A204.1 (cell line): Measurements from ENCODE around the gene FARS2.

Source experiments
- FAIRE-seq: peaks from 2 replicates; lab custom pipeline; 2012; peaks lifted over from hg19 to GRCh38; lab: Jason Lieb, UNC

The FARS2 gene

DNA sequence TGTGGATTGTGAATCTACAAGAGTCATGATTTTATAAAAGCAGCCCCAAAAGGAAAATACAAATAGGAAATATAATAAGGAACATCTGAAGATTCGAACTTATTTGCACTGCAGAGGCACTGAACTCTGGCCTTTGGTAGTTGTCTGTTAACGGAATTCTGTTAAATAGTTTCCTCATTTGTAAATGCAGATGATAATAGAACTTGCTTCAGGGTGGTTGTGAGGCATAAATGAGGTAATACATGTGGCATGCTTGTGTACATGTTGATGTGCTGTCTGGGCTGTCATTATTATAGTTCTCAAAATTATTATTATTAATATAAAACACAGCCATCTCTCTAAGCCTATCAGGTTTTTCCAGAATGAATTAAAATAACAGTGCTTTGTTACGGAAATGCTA is 443.4 kb downstream of the FARS2 start:
- FAIRE-seq = no peak

DNA sequence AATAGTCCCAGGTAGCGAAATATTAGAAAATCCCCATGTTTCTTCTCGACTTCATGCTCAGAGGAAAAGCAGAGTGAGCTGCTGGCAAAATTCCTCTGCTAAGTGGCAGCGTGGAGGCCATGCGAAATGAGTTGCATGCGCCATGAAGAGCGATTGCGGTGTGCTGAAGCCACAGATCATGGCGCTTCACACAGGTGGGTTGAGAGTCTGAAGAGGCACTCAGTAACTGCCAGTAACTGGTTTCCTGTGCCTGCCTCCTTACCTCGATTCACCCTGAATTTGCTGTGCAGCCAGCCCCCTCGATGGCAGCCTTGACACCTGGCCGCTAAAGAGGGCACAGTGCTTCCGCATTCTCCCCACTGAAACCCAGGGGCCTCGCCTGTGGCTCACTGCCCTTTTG is 443.9 kb downstream of the FARS2 start:
- no peak for FAIRE-seq

DNA sequence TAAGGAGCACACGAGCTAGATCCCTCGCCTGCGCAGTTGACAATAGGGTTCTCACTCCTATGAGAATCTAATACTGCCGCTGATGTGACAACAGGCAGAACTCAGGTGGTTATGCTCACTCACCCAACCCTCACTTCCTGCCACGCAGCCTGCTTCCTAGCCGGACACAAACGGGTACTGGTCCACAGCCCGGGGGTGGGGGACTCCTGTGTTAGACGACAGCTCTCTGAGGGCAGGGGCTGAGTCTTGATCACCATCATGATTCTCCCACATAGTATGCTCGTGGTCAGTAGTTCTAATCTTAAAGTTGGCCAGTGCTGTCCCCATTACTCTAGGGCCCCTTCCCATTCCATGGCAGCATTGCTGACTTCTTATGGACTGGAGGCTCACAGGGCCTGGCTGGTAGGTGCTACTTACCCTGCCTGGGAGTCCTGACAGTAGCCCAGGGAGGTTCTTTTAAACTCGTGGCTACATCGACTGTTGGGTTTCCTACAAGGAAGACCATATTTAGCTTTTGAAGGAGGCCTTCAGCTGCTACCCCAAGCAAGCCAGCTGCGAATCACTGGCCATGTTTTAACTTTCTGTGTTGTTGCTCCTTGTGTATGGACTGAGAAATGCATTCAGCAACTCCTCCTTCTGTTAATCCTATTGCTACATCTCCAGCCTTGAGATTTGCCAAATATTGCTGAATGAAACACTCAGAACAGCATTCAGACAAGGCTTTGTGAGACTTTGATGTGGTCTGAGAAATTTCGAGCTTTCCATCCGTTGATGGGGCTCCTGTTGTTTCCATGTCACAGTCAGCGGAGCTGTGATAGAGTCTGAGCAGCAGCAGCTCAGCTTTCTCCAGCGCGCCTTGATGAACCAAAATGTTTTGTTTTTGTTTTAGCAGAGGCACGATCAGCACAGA is 445.1 kb downstream of the FARS2 start:
- no peak for FAIRE-seq

DNA sequence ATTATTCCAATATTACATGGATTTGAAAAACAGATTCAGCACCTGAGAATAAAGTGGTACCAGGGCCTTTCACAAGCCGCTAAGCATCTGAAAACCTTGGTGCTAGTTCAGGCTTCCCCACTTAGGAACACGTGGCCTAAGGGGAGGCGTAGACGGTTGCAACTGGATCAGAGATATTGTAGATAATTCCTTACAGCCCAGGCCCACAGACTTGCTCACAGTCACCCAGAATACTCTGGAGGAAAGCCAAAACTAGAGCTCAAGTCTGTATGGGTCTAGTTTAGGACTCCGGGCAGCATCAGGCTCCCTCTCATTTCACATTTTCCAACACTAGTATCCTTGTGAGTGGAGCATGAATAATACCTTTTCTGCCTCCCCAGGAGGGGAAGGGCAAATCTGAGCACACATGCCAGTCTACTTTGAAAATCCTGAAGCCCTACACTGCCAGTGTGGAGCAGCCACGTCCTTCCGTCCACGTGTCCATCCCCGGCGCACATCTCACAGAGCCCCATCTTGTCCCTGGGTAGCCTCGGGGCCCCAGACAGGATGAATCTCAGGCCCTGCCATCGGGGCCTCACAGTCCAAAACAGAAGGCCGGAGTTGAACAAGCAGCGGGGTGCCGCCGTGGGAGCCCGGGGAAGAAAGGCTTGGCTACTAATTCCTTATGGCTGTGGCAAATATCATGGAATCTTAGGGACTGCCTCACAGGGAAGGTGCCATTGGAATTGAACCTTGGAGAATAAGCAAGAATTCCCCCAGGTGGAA is 446.1 kb downstream of the FARS2 start:
- FAIRE-seq = no peak

DNA sequence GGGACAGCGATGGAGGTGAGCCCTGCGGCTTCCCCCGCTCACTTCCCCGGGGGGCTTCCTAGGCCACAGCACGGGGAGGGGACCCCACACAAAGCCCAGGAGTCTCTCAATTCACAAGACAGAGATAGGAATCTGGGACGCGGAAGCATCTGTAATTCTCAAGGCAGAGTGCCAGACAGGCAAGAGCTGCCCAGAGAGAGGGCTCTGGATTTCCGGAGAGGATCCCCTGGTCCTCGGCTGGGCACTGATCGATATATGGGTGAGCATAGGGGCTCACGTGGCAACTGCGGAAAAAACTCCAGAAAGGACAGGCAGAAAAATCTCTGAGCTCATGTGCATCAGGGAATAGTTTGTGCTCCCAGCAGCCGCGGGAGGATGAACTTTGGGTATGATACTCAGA is 449.2 kb downstream of the FARS2 start:
- no peak for FAIRE-seq

DNA sequence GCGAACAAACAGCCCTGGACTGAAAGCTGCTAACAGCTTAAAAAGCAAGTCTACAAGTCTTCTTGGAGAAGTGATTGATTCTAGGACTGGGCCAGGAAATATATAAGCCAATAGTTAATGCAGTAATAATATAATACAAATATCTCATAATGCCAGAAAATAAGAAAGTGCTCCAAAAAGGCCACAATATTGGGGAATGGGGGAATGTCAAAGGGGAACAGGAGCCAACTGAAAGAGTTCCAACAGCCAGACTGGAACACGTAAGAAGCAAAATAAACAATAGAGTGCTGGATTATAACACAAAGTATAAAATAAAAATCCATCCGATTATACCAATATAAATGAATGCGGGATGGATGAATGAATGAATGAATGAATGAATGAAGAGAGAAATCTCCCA is 449.6 kb downstream of the FARS2 start:
- no peak for FAIRE-seq

DNA sequence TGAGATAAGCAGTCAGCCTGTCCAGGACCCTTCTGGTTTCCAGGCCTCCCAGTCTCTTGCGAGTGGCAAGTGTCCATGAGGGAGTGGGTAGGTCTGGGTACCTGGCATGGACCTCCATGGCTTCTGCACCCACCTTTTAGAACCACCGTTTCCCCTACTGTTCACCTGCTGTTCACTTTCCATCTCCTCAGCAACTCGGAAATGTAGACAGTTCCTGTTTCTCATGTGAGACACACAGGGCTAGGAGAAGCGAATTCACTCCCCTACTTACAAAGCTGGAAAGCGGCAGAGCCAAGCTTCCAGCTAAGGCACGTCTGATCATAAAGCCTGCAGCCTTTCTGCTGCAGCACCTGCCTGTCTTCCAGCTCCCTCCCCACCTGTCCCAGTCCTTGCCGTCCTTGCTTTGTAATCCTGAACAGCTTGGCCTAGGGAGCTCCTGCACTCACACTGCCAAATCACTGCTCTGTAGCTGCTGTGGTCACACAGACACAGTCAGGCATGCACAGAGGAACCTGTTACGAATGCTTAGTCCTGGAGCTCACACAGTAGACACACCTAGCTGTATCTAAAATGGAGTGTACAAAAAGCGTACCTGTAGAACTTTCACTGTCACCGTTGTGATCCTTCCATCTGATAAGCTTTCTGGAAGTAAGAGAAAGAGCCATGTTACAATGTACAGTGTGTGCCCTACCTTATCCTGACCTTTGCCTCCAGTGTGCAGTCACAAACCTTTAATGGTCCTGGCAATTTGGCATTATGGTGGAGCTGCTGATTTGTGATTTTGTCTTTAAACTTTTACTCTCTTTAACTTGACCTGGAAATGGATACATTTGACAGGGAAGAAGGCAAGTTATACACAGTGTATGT is 451.3 kb downstream of the FARS2 start:
- no peak for FAIRE-seq

DNA sequence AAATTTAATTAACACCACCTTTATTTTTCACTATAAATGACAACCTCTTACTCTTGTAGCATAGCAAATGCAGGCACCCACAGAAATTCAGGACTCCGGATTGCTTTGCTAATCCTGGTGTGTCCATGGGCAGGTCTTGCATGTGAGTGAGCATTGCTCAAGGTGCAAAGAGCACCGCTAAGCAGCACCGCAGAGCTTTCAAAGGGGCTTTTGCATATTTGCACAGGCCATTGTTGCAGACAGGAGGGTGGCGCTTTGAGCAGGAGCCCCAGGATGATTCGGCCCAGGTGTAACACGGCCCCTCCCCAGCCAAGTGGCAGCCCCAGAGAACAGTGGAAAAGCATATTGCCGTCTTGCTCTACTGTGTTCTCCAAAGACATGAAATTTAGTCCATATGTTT is 452.2 kb downstream of the FARS2 start:
- no peak for FAIRE-seq

DNA sequence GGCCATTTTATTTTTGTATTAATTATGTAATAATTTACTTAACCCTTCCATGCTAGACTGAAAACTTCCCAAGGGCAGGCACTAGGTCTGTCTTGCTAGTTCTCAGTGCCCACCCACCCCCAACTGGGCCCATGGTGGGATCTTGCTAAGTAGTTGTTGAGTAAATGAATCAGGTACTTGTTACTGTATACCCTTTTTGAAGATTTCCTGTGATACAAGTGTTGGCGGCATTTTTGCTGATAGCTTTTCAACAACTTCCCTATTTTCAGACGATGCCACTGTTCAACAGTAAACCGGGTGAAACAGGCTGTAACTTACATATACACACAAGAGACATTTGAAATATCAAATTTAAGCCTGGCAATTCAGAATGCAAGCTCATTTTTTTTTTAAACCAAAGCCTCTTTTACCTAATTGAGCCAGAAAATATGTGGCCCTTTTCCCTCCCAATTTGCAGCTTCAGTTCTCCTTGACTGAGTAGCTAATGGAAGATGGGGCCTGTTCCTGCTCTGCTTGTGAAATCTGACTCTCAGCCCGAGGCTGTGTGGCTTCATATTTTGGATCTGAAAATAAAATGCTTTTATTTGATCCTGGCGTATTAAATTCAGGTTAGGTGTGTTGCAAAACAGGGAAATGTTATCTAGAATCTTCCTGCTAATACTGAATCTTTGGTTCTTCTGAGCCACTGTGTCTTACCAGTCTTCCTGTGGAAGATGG is 457.1 kb downstream of the FARS2 start:
- FAIRE-seq = no peak

DNA sequence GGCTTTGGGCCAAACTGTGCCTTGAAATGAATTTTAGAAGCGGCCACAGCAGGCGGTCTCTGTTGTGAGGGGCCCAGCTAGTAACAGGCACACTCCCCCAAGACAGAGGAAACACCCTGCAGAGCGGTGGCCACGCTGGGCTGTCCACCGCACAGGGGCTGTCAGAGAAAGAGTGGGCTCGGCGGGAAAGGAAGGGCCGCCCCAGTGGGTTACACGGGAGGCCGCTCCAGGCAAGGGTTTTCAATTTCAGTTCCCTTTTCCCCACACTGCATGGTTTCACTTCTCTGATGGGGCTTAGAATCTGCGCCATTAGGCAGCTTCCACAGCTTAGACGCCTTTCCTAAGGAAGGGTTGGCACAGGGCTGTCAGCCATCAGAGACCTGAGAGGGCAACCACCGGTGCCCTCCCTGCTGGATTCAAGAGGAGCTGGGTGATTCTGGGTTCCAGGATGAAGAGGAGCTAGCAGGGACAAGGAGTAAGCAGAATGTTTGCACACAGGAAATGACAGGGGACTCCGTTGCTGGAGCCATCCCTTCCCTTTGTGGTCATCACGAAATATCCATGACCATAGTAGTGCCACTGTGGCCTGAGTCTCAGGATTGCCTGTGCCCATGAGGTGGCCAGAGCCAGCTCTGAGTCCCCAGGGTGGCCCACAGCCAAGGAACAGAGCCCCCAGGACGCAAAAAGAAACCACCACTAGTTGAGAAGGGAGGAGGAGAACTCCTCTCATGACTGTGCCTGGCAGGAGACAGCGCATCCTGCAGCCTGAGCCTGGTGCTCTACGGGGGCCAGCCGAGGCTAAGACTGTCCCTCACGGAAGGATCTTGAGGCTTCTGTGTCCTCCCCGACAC is 462.8 kb downstream of the FARS2 start:
- no peak for FAIRE-seq

DNA sequence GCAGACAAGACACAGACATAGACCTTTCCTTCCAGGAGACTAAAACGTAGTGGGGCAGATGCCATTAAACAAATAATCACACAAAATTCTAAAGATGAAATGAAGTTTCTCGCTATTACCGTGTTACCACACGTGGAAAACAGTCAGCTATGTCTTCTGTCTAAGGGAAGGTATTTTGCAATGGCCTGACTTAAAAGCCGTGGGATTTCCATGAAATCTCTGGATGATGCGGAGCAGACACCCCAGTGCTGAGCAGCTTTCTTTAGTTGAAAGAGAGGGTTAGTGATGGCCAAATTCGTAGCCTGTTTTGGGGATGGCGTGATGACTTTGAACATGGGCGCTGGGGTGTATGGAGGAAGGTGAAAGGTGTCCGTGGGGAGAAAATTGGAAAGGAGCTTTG is 463.6 kb downstream of the FARS2 start:
- no peak for FAIRE-seq

DNA sequence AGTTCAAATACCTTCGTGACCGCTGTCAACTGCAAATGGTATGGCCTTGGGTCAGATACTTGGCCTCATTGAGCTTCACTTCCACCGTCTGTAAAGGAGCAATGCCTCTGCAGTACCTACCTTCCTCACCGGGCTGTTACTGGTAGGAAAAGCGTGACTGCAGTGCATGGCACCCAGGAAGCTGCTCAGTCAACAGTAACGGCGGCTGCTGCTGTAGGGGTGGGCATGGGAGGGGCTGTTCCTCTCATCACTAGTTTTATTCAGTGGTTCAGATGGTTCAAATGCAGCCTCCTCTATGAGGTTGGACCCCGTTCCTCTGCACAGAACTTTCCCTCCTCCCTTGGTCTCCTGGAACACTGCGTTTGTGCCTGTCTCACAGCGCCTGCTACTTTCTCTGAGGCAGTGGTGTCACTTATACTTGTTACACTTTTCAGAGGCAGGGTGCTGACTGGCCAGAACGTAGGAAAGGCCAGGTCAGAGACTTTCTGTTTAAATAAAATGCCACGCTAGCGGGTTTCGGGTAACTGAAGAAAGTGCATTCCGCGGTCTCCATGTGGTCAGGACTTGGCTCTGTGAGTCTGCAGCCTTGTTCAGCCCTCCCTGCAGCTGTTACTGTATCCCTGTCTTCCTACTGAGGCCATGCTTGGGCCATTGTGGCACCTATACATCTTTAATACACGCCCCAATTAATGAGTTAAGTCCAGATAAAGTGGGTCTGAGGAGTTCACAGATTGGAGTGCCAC is 465.8 kb downstream of the FARS2 start:
- no peak for FAIRE-seq

DNA sequence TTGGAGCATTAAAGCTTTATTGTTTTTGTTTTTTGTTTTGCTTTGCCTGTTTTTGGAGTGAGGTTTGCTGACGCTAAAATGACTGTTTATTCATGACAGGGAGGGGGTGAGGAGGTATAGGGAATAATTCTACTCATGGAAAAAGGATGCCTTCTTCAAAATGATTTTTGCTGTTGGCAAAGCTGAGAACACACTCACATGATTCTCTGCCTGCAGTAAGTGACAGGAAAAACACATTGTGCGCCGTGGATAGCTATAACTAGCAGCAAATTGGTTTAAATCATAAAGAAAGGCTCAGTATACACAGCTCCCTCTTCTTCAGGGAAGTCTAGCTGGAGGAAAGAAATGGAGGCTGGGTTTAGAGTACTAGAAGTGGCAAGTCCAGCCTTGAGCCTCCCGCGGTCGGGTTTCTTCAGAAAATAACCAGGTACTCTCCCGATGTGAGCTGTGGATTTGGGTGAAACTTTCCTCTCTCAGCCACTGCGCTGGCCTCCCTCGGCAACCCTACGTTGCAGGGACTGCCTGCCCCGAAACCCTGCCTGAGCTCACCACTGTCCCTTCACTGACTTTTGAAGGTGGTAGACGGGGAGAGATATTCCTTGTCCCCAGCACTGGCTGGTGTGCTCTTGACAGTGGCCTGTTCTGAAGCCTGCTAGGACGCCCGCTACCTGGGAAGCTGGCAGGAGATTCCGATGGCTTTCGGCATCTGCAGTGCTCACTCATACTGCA is 467.2 kb downstream of the FARS2 start:
- FAIRE-seq = no peak

DNA sequence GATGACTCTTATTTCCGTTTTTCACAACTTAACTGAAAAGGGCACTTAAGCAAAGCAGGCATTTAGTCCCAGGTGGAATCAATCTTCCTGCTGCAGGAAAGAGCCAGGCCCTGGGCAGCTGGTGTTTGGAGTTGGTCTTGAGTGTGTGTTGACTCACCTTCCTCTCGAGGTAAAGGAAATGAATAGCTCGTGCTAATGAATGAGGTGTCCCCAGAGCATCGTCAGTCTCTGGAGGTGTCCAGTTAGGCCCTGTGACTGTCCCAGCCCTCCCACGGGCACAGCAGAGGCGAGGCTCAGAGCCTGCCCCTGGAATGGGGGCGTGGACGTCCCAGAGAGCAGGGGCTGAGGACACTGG is 467.7 kb downstream of the FARS2 start:
- FAIRE-seq = no peak

DNA sequence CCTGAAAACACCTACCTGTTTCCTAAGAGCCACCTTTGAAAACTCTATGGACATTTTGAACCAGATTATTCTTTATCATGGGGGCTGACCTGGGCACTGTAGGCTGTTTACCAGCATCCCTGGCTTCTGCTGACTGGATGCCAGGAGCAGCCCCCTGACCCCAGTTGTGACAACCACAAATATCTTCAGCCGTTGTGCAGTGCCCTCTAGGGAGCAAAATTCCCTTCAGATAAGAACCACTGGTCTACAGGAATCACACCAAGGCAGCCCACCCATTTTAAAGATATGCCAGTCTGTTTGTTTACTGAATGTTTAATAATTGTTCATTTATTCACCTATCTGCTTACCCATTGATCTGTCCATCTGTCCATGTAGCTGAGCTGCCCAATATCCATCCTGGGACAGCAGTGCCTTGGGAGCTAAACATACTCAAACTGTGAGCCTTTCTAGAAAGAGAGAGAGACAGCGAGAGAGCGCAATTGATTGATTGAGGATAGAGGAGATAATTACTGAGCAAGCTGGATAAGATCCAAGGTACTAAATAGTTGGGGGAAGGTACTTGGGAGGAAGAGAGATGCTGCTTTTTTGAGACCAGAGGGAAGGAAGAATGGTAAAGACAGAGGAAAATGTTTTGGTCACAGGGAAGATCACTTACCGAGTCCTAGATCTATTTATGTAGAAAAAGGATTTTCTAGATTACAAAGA is 468.7 kb downstream of the FARS2 start:
- no peak for FAIRE-seq

DNA sequence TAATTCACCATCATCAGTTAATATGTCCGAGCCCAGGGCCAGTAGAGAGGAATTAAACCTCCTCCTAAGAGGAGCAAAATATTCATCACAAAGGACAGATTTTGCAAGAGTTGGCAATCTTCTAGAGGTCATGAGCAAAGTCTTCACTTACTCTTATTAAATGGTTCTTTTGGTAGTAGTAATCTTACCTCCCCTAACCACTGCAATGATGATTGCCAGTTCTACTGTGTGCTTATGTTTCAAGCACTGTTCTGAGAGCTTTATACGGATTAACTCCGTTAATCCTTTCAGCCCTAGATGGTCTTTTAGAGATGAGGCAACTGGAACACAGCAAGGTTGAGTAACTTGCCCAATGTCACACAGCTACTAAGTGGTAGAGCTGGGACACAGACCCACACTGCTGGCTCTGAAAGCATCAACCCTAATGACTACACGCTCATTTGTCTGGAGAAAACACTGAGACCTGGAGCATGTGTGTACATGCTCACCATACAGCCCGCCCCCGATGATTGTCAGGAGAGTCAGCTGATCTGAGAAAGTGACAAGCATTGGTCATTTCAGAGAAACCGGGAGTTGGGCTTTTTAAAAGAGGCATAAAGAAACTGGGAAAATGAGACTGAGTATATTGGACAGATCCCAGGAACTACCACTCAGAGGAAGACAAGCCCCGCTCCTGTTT is 469.4 kb downstream of the FARS2 start:
- FAIRE-seq = no peak

DNA sequence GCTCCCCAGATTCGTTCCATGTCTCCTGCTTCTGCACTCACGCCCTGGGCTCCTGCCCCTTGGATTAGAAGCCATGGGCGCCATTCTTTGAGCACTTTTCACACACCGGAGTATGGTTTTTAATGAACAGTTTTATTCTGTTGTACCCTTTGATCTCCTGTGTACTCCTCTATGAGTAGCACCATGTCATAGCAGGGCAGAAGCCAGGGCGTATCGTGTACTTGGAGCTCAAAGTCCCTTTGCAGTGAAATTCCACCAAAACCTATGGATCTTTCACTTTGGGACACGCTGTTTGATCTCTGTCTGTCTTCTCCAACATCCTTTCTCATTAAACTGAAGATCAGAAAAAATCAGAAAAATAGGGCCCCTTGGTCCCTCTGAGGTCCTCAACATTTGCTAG is 470.1 kb downstream of the FARS2 start:
- no peak for FAIRE-seq

DNA sequence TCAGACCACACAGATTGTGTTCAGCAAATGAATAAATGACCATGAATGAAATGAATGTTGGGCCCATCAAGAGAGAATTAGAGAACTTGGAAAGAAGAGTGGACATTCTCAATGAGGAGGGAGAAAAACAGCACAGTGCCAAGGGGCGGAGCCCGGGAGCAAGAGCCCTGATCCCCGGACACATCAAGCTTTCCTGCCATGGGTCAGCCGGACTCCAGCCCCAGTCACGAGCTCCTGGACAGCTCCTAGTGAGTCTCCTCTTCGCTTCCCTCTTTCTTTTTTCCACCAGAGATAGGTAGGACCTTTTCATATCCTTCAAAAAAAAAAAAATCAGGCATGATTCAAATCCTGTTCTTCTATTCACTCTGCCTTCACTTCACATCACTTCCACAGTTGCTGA is 471.2 kb downstream of the FARS2 start:
- FAIRE-seq = no peak
